Erythroblast (primary cell): ENCODE data around the gene ITPKC.

Experiments
- DNase-seq, 2 experiments: peaks; one replicate each; lab custom pipeline; 2025; lab: John Stamatoyannopoulos, UW
- GATA1 ChIP-seq: IDR thresholded peaks from 2 replicates; pipeline ENCODE4 v1.6.1; 2011; ENCODE audit warnings: low read depth, mild to moderate bottlenecking, control low read depth, low read length, moderate library complexity
- POLR2A ChIP-seq: IDR thresholded peaks from 2 replicates; pipeline ENCODE4 v1.6.1; 2011; ENCODE audit warnings: mild to moderate bottlenecking, low read length

ITPKC gene

DNA sequence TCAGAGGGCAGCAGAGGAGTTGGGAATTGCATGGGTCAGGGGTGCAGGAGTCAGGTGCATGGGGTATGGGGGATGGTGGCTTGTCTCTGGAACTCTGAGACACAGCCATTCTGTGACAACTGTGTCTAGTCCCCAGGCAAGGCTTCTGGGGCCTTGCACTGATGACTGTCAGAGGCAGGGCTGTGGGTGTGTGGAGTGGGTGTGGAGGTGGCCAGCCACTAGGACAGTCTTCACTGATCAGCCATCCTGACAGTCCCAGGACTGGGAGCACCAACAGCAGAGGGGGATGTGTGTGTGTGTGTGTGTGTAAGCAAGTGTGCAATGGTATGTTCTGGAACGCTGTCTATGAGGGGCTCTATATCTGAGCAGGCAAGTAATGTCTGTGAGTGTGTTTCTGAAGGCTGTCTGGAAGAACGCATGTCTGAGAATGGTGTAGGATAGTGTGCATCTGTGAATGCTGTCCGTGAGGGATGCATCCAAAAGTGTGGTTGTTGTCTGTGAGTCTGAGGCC, 31.8 kb upstream of the ITPKC start:
- DNase-seq = peak in 1 of 2 experiments; percentile 33
- TF ChIP-seq POLR2A (no peak), GATA1 (no peak)

DNA sequence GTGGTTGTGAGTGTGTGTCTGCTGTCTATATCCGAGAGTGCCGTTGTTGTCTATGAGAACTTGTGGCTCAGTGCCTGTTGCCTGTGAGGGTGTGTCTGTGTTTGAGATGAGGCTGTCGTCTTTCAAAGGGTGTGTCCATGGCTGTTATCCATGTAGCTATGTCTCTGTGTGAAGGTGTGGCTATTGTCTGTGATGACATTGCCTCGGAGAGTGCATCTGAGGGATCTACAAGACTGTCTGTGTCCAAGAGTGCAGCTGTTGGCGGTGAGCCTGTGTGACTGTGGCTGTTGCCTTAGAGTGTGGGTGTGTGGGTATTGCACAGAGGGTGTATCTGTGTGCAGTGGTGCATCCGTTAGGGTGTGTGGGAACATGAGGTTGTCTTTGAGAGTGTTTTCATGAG, 31.3 kb upstream of the ITPKC start:
- DNase-seq = peak; percentile 50 to 73
- TF ChIP-seq GATA1 = no peak
- TF ChIP-seq POLR2A = no peak

DNA sequence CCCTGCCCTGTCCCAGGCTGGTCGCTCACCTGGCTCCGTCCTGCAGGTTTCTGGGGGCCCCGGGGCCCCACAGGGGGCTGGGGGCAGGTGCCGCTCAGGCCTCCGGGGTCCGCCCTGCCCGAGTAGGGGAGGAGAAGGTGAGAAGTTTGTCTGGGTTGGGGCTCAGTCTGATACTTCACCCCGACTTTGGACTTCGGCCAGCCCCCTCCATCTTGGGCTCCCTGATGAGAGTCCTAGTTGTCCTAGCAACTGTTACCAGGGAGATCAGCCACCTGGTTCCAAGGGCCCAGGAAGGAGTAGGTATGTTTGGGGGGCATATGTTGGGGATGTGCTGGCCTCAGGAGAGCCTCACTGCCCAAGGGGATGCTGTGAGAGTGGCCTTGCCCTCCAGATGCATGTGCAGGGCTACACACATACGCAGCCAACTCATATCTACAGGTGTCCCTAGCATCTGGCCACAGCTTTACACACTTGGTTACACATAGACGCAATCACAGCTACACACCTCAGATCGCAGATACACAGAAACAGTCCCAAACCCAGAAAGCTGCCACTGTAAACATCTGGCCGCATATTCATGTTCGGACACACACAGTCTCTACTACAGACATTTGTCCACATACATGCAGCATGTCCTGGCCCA, 29.9 kb upstream of the ITPKC start:
- TF ChIP-seq POLR2A (no peak), GATA1 (no peak)
- peak; percentile 56 to 64 for DNase-seq

GRCh38 chr19:40687525-40688016, 29.3 kb upstream of the ITPKC start:
- TF ChIP-seq GATA1 = no peak
- peak; percentile 59 for TF ChIP-seq POLR2A
- peak; percentile 94 to 95 for DNase-seq

GRCh38 chr19:40688309-40688708, 28.6 kb upstream of the ITPKC start:
- no peak for TF ChIP-seq POLR2A
- TF ChIP-seq GATA1 = no peak
- DNase-seq = no peak

DNA sequence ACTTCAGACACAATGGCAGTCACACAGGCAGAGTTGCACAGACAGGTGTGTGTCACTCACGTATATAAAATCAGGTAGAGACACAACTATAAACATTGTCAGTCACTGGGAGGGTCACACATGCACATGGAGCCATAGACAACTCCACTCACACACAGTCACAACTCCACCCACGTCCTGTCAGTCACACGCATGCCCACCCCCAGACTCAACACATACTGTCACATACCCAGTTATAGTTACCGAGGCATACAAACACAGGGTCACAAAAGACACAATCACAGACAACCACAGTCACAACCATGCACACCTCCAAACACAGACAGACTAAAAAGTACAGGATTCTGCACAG, 27.9 kb upstream of the ITPKC start:
- DNase-seq = peak; percentile 47 to 48

GRCh38 chr19:40689339-40690049, 27.4 kb upstream of the ITPKC start:
- peak; percentile 48 to 52 for DNase-seq
- TF ChIP-seq GATA1 (no peak), POLR2A (peak; percentile 23)

More for the DNA sequence above, 27.9 kb upstream of the ITPKC start:
- TF ChIP-seq POLR2A (no peak), GATA1 (no peak)

DNA sequence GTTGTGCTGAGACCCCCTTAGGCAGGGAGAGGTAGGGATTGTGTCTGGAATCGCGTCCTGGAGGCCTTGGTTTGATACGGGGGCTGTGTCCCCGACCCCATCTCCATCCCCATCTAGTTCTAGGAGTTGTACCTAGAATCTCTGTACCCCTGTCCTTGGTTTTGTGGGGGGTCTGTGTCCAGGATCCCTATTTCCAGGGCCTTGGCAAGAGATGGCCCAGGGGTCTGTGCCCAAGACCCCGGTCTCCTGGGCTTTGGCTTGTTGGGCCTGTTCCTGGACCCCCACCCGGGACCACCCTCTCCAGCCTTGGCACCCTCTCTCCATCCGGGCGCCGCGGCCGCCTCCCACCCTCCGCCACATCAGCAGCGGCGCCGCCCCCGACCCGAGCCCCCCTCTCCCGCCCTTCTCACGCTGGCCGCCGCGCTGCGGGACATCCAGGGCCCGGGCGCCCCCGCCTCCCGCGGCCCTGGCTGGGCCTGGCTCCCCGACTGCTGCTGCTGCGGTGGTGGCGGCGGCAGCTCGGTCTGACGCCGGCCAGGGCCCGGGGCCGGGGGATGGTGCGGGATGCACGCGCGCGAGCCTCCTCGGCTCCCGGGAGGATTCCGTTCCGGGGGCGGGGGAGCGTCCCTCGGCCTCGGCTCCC, 26.7 kb upstream of the ITPKC start, which contains the start of gene NUMBL:
Gene NUMBL (minus strand): TSS at position 602 of the 643 bp plus-strand sequence. CDS start 168 bp downstream, at position 434.
- DNase-seq = no peak
- TF ChIP-seq POLR2A = no peak

GRCh38 chr19:40690693-40691420, 26.1 kb upstream of the ITPKC start:
- TF ChIP-seq POLR2A (peak; percentile 60), GATA1 (no peak)
- DNase-seq = peak; percentile 94 to 97

- DNase-seq = peak; percentile 29 to 48
- TF ChIP-seq POLR2A = no peak
- TF ChIP-seq GATA1 = no peak
These were observed 25.3 kb upstream of the ITPKC start for GRCh38 chr19:40691421-40692211.

- peak in 1 of 2 experiments; percentile 24 for DNase-seq
- TF ChIP-seq GATA1 = no peak
- no peak for TF ChIP-seq POLR2A
These were observed 24.7 kb upstream of the ITPKC start for GRCh38 chr19:40692212-40692551.

- no peak for DNase-seq
These were observed 23.6 kb upstream of the ITPKC start for GRCh38 chr19:40693150-40693788.

More at GRCh38 chr19:40693150-40693788, 23.6 kb upstream of the ITPKC start:
- TF ChIP-seq POLR2A = no peak
- TF ChIP-seq GATA1 = no peak
